Fibroblast of peridontal ligament (primary cell): ENCODE results near the gene SSMEM1.
"Not testable (repeated sequence)": the region's sequence is repeated elsewhere in the genome, so short reads cannot be mapped to it uniquely, and the experiment has no call there.

Experiments
- DNase-seq: peaks from one replicate; pipeline ENCODE4 v3.0.0-alpha.2; 2010; ENCODE audit errors: extremely low read depth

The SSMEM1 gene

DNA sequence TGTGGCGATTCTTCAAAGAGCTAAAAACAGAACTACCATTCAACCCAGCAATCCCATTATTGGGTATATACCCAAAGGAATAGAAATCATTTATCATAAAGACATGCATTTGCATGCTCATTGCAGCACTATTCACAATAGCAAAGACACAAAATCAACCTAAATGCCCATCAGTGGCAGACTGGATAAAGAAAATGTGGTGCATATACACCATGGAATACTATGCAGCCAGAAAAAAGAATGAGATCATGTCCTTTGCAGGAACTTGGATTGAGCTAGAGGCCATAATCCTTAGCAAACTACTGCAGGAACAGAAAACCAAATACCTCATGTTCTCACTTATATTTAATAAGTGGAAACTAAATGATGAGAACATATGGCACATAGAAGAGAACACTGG is 38.8 kb downstream of the SSMEM1 start:
- DNase-seq = not testable (repeated sequence)

DNA sequence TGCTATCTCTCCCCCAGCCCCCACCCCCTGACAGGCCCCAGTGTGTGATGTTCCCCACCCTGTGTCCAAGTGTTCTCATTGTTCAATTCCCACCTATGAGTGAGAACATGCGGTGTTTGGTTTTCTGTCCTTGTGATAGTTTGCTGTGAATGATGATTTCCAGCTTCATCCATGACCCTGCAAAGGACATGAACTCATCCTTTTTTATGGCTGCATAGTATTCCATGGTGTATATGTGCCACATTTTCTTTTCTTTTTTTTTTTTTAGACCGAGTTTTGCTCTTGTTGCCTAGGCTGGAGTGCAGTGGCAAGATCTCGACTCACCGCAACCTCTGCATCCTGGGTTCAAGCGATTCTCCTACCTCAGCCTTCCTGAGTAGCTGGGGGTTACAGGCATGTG is 41.2 kb downstream of the SSMEM1 start:
- DNase-seq = not testable (repeated sequence)

DNA sequence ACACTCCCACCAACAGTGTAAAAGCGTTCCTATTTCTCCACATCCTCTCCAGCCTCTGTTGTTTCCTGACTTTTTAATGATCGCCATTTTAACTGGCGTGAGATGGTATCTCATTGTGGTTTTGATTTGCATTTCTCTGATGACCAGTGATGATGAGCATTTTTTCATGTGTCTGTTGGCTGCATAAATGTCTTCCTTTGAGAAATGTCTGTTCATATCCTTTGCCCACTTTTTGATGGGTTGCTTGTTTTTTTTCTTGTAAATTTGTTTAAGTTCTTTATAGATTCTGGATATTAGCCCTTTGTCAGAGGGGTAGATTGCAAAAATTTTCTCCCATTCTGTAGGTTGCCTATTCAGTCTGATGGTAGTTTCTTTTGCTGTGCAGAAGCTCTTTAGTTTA is 42.0 kb downstream of the SSMEM1 start:
- not testable (repeated sequence) for DNase-seq

DNA sequence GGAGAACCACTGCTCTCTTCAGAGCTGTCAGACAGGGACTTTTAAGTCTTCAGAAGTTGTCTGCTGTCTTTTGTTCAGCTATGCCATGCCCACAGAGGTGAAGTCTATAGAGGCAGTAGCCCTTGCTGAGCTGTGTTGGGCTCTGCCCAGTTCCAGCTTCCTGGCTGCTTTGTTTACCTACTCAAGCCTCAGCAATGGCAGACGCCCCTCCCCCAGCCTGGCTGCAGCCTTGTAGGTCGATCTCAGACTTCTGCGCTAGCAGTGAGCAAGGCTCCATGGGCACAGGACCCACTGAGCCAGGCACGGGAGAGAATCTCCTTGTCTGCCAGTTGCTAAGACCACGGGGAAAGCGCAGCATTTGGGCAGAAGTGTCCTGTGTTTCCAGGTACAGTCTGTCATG is 46.9 kb downstream of the SSMEM1 start:
- DNase-seq = no peak

DNA sequence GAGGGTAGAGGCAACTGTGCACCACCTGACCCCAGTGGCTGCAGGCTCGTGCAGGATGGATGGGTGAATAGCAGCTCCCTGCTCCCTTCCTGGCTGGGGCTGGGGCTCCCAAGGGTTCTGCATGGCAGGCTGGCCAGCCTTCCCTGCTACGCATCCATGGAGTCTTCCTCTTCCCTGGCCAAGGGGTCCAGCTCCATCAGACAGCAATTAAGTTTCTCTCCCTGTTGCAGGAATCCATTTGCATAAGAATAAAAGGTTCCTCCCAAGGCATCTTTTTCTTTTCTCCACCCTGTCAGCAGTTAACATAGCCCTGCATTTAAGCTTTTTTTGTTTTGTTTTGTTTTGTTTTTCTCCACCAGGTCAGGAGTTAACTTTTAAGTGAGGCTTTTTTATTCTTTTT is 49.0 kb downstream of the SSMEM1 start:
- no peak for DNase-seq

DNA sequence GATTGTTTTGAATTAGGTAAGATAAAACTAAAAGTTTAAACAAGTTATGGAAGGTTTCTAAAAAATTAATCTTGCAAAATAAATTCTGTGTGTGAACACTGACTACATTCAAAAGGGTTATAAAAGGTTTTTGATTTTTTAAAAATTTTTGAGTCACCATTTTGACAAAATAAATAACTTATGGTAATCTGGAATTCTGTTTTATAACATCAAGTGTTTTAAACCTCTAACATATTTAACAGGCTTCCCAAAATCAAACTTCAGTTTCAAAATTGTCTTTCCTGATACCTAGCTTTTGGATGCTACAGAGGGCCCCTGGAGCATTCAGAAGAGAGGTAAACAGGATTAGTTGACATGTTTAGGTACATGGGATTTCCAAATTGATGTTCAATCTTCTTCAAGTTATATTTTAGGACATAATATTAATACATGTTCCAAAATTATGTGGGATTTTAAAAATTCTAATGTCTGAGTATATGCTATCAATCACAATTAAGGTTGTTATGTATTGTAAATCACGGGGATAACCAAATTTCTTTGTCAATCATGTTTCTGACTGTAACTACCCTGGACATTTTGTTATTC is 50.9 kb downstream of the SSMEM1 start:
- DNase-seq = no peak

DNA sequence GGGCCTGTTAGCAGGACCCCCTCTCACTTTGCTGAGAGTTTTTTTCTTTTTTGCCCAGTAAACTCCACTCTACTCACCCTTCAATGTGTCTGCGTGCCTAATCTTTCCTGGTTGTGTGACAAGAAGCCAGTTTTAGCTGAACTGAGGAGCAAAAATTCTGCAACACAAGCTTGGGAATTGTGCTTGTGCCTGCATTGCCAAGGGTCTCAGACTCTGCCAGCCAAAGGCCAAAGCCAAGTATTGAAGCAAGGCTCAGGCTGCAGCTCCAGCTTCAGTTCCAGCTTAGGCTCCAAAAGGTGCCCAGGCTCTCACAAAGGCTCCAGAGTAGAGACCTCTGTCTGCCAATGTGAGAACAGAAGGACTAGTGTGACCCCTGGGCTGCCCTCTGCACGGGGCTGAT is 54.8 kb downstream of the SSMEM1 start:
- no peak for DNase-seq

DNA sequence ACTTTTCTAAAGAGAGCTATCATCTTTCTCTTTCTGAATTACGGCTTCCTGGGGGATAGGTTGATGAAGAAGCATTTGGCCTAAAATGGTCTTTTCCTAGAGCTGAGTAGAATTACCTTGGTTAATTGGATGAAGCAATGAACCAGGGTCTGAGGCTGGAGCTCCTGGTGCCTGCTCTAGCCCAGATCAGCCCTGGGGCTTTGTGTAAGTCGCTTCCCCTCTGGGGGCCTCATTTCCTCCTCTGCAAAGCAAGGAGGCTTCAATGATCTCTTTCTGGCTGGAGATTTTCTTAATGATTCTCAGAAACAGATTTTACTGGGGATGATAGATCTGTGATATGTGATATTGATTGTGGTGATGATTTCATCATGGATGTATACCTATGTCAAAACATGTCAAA is 55.5 kb downstream of the SSMEM1 start:
- no peak for DNase-seq
